CD4-positive, alpha-beta T cell treated with Interleukin-4 for 1 hour (primary cell): Measurements from ENCODE around the gene PSPH.
"Not testable (repeated sequence)": the region's sequence is repeated elsewhere in the genome, so short reads cannot be mapped to it uniquely, and the experiment has no call there.

Source experiments
- DNase-seq, 2 donors: peaks; one replicate each; pipeline ENCODE4 v3.0.0-alpha.2; 2020 to 2022

PSPH gene

GRCh38 chr7:56051339-56052191, at the start of gene PSPH, which contains the start of gene CCT6A:
Gene PSPH (minus strand): TSS chr7:56051444. CDS start chr7:56021212, 30,232 bp downstream.
Gene CCT6A (plus strand): TSS chr7:56051765. CDS start chr7:56051849, 84 bp downstream.
- DNase-seq, result peak; percentile 87 to 88

DNA sequence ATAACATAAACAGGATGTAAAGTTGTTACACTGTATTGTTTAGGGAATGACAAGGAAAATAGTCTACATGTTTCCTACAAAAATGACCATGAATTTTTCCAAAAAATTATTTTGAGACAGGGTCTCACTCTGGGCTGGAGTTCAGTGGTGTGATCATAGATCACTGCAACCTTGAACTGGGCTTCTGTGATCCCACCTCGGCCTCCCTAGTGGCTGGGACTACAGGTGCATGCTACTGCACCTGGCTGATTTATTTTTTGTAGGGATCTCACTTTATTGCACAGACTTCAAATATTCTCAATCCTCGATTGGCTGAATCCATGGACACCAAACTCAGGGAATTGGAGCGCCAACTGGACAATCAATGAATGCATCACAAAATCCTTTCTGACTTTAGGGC, 48.4 kb upstream of the PSPH start:
- DNase-seq, result no peak

- DNase-seq, result not testable (repeated sequence)
These were observed 47.2 kb upstream of the PSPH start for GRCh38 chr7:56098187-56099008.

GRCh38 chr7:56097700-56098099, 46.5 kb upstream of the PSPH start:
- no peak for DNase-seq

DNA sequence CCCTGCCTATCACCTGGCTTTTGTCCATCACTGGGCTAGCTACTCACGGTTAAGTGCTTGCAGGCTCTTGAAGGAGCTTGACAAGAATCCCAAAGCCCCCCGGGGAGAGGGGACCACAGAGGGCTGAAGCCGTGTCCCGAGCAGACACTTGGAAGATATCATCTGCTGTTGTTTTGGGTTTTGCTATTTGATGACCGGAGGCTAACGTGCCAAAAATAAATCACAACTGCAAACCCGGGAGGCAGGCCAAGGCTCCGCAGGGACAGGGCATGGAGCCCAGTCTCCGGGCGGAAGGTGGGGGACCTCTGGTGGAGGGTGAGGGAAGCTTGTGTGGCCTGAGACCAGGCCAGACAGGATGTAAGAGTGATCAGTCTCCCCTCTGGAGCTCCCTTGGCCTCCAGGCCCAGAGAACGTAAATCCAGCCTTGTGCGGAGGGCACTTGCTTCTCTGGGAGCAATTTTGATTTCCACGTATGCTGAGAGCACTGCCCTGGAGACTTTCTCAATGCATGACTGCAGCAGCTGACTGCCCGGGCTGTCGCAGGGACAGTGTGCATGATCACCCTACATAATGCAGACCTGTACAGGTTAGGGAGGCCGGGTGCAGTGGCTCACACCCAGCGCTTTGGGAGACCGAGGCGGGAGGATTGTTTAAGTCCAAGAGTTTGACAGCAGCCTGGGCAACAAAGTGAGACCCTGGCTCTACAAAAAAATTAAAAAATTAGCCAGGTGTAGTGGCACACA, 41.7 kb upstream of the PSPH start, which contains the start of gene PHKG1:
Gene PHKG1, minus strand, starts transcription at position 164 of the 743 bp plus-strand sequence. CDS start 4,011 bp downstream, outside the sequence.
- no peak for DNase-seq

- DNase-seq, result not testable (repeated sequence)
These were observed 41.1 kb upstream of the PSPH start for GRCh38 chr7:56092388-56092787.

- DNase-seq, result no peak
These were observed 40.3 kb upstream of the PSPH start for GRCh38 chr7:56091591-56091990.

GRCh38 chr7:56087445-56087844, 36.2 kb upstream of the PSPH start:
- DNase-seq, result no peak

- no peak for DNase-seq
These were observed 35.5 kb upstream of the PSPH start for GRCh38 chr7:56086761-56087160.

GRCh38 chr7:56083150-56083785, 32.0 kb upstream of the PSPH start:
- no peak for DNase-seq

DNA sequence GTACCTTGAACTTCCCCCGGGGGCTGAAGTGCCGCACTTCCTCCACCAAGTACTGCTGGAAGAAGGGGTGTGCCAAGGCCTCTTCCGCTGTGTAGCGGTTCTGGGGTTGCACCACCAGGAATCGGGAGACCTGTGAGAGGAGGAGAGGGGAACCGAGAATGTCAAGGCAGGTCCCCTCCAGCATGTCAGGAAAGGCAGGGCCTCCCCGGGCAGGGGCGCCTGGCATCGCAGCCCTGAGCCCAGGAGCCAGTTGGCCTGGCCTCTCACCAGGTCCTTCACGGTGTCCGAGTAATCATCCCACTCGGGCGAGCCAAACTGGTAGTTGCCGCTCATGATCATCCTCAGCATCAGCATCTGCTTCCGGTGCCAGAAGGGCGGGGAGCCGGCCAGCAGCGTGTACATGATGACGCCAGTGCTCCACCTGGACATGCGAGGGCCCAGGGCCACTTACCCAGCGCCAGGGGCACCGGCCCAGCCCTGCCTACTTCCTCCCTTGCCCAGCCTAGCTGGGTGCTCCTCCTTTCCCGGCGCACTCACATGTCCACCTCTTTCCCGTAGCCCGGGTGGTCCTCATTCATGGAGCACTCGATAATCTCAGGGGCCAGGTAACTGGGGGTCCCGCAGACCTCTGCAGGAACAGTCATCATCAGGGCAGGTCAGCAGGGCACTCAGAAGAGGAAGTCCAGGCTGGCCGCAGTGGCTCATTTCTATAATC, 30.5 kb upstream of the PSPH start:
- no peak for DNase-seq

DNA sequence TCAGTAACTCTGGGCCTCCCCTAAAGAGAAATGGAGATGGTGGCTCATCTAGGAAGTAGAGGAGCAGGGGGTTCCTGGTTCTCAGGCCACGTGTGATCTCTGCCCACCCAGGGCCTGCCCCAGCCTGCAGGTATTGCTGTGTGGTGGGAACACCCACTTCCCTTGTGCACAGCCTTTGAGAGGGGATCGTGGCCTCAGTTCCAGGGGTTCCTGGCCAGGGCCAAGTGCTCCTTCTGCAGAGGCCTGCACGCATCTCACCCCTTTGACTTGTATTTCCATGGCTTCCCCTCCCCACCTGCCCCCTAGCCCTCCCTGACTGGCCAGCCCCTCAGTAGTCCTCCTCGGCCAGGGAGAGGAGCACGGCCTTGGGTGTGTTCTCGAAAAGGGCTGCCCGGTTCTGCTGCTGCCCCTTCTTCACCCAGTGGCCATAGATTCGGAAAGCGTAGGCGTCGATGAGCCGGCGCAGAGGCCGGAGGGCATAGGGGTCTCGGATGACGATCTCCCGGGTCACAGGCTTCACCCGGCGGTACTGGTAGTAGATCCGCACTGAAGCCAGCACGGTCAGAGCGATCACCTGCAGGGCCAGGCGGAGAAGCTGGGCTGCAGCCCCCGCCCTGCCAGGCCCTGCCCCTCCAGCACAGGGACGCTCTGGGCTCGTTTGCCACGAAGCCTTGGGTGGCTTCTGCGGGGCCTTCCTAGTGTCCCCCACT, 29.6 kb upstream of the PSPH start:
- not testable (repeated sequence) for DNase-seq

DNA sequence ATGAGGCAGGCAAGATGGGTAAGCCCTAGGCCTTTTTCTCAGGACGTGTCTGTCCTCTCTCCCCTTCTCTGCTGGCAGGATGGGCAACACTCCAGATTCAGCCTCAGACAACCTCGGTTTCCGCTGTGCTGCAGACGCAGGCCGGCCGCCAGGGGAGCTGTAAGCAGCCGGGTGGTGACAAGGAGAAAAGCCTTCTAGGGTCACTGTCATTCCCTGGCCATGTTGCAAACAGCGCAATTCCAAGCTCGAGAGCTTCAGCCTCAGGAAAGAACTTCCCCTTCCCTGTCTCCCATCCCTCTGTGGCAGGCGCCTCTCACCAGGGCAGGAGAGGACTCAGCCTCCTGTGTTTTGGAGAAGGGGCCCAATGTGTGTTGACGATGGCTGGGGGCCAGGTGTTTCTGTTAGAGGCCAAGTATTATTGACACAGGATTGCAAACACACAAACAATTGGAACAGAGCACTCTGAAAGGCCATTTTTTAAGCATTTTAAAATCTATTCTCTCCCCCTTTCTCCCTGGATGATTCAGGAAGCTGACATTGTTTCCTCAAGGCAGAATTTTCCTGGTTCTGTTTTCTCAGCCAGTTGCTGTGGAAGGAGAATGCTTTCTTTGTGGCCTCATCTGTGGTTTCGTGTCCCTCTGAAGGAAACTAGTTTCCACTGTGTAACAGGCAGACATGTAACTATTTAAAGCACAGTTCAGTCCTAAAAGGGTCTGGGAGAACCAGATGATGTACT, 28.4 kb upstream of the PSPH start:
- no peak for DNase-seq

DNA sequence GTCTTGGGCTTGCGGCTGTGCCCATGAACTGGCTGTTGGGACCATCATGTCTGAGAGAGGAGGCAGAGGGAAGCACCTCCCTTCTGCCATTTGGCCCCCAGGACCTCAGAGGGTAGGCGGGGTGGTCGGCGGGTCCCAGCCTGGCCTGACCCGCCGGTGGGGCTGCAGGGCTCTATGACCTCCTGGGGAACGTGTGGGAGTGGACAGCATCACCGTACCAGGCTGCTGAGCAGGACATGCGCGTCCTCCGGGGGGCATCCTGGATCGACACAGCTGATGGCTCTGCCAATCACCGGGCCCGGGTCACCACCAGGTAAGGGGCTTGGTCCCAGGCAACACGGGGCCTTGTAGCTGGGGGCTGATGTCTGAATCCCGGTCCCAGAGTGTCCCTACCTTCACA, 27.0 kb upstream of the PSPH start:
- DNase-seq, result no peak

DNA sequence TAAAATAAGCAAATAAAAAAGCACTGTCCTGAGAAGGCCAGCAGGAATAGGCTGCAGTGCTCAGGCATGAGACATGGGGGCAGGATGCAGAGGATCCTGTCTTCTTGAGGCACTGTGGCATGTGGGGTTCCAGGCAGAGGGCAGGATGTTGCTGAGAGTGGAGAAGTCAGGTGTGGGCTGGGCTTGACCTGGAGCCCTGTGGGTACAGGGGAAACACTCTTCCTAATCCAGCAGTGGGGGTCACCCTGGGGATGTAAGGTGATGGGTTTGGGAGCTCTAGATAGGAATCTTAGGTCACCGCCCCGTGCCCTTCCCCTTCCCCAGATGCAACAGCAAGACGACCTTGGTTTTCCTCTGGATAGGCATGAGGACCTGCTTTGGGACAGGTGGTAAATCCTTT, 26.4 kb upstream of the PSPH start:
- DNase-seq, result no peak

DNA sequence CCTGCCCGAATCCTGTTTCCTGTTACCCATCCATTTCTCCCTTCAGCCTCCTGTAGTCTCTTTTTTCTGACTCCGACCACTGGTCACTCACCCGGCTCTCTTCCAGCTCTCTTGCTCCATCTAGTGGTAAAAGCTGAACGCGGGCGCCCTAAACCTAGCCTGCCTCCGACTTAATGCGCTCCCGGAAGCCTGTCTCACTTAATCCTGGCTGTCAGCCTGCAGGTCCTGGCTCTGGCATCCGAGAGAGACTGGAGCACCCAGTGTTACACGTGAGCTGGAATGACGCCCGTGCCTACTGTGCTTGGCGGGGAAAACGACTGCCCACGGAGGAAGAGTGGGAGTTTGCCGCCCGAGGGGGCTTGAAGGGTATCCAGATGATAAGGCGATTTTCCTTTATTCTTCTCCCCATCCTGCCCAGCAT, 23.1 kb upstream of the PSPH start:
- peak; percentile 72 to 76 for DNase-seq

DNA sequence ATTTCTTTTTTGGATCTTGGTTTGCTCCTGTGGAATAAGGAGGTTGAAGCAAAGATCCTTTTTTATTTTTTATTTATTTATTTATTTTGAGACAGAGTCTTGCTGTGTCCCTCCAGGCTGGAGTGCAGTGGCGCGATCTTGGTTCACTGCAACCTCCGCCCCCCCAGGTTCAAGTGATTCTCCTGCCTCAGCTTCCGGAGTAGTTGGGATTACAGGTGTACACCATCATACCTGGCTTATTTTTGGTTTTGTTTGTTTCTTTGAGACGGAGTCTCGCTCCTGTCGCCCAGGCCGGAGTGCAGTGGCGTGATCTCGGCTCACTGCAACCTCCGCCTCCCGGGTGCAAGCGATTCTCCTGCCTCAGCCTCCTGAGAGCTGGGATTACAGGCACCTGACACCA, 15.1 kb upstream of the PSPH start:
- not testable (repeated sequence) for DNase-seq

DNA sequence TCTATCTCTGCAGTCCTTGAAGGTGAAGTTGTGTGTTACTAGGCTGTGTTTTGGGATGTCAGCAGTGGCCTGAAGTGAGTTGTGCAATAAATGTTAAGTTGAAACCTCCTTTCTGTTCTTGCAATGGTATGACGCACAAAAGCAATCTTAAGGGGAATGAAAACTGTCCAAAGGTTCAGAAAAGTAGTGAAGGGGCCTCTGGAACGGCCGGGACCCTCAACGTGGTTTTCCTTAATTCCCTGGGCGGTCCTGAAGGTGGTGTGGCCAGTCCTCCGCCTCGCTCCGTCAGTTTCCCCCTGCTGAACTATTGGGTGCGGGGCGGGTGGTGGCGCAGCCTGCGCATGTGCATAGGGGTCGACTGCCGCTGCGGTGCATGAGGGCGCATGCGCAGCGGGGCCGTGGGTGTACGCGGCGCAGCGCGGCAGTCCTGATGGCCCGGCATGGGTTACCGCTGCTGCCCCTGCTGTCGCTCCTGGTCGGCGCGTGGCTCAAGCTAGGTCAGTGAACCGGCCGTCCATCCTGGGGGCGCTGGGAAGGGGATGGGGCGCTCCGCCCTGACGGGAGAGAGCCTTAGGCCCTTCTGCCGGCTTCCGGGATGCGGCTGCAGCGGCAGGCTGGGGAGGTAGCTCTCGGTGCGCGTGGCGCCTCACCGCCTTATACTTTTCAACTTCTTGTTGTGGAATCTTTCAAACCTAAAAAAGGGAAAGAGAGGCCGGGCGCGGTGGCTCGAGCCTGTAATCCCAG, 12.8 kb upstream of the PSPH start, which contains the start of gene SUMF2:
Gene SUMF2, plus strand, starts transcription at position 405 of the 744 bp plus-strand sequence. Its CDS starts 26 bp downstream, at position 431.
- peak; percentile 89 to 90 for DNase-seq

DNA sequence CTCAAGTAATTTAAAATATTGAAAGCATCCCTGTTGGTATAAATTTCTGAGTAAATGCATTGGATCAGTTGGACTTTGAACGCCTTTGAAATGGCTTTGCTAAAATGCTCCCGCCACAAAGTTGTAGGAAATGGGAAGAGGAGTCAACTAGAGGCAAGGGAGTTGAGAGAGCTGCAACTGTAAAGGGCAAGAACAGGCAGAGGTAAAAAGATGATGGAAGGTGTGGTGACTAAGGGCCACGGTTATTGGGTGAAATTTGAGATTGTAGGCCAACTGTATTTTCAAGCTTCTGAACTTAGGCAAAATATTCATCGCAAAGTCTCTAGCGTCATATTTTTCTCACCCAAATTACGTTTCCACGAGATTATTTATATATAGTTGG, 12.2 kb upstream of the PSPH start:
- no peak for DNase-seq
